ENCODE data around the gene HPS6. TPM values are rescaled to one million over a fixed set of nuclear protein-coding genes. Genes with fewer than 3 reads are reported as not detected.

Gene HPS6
- total RNA-seq, 2 experiments from 2014 or later, result 8.7 to 8.8 TPM

DNA sequence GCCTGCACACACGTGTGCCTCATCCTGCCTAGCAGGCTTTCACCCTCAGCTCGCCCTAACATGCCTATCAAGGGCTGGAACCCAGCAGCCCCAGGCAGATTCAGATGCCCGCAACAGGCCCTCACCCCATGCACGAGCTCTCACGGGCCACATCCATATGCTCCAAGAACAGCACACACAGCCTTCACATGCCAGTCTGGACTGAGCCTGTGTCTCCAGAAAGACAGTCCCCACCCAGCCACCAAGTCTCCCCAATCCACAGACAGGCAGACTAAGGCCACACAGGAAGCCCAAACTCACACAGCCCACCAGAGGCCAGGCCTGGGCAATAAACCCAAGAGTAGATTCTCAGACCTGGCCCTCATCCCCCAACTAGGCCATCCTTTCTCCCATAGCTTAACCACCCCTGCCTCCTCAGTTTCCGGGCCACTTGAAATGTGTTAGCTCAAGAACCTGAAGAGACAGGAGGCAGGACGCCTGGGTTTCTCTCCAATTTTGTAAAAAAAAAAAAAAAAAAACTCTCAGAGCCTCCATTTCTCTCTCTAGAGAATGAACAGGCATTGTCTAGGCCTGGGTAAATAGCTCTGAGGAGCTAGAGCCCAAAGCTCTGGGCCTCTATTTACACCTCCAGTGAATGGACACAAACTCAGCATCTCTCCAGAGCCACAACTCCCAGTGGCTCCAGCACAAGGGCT, 48.3 kb downstream of the HPS6 start:
- Mint-ChIP-seq H3K36me3 (ENCODE audit: low read depth) (peaks cover 12% of the 10 kb centered on the region), H3K9me3 (no peaks in the 10 kb centered on the region), H3K4me1 (ENCODE audit: low read depth) (peaks cover 49% of the 10 kb centered on the region), H3K27ac (peak overlapping the region; percentile 87), H3K27me3 (ENCODE audit: low read depth) (no peaks in the 10 kb centered on the region), H3K4me3 (peak overlapping the region; percentile 93)
- intact Hi-C loops (cut with micrococcal nuclease), result loop anchor here (5.0 kb wide), 1 partner anchor 416 kb away; the partner anchor contains the start of gene FBXW4
- CTCF ChIA-PET, result interaction anchor here (0.6 to 6.2 kb wide), 7 partner anchors 18 to 1191 kb away, joined by 3 to 24 read pairs (median 4); partner anchors contain the start of gene PPRC1
- peak; percentile 35 for DNase-seq

DNA sequence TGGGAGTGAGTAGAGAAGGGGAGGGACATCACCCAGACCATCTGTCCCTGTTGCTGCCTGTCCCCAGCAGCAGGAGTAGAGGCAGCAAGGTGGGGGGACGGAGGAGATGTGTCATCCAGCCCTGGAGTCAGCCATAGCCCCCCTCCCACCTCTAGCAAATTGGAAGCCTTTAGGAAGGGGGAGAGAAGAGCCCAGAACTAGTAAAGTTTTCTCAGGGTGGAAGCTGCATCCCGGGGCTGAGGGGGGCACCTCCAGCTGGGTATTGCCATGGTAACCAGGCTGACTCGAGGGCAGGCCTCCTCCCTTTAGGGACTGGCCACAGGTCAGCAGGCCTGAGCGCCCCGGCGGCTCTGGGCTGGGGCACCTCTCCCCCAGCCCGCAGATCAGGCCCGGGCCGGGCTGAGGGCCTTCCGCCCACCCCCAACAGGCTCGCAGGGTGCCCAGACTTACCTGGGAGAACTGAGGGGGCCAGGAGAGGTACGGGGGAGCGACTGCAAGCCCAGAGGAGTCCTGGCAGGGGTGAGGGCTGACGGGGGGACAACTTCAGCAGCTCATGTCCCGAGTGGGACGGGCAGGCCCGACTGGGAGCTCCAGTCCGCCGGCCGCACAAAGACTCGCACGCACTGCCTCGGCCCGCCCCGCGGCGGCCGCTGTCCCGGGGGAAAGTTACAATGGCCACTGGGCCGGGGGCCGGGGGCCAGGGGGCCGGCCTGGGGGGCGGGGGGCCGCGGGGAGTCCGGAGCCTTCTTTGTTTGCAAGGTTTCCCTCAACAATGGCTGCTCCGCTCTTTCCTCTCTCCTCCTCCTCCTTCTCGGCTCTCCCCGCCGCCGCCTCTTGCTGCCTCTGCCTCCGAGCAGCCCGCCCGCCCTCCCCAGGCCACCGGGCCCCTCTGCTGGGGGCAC, 49.1 kb downstream of the HPS6 start:
- Mint-ChIP-seq H3K36me3 (ENCODE audit: low read depth) (peaks cover 5% of the 10 kb centered on the region), H3K27ac (peak overlapping the region; percentile 98), H3K27me3 (ENCODE audit: low read depth) (no peaks in the 10 kb centered on the region), H3K4me1 (ENCODE audit: low read depth) (peaks cover 53% of the 10 kb centered on the region), H3K9me3 (no peaks in the 10 kb centered on the region), H3K4me3 (peak overlapping the region; percentile 93)
- DNase-seq, result peak; percentile 28
- intact Hi-C loops (cut with micrococcal nuclease), result loop anchor here (1.0 to 5.0 kb wide), 5 partner anchors 57 to 417 kb away; partner anchors contain the start of genes ACTR1A, ARMH3, FBXW4 and NPM3
- CTCF ChIA-PET, result interaction anchor here (0.6 to 6.2 kb wide), 5 partner anchors 18 to 1192 kb away, joined by 3 to 24 read pairs (median 4); partner anchors contain the start of gene PPRC1

GRCh38 chr10:102114861-102115618, 49.9 kb downstream of the HPS6 start:
- peak; percentile 92 for DNase-seq
- Mint-ChIP-seq H3K4me3 (peak overlapping the region; percentile 93), H3K27ac (peak overlapping the region; percentile 98), H3K27me3 (ENCODE audit: low read depth) (no peaks in the 10 kb centered on the region), H3K4me1 (ENCODE audit: low read depth) (peaks cover 53% of the 10 kb centered on the region), H3K9me3 (no peaks in the 10 kb centered on the region), H3K36me3 (ENCODE audit: low read depth) (peaks cover 5% of the 10 kb centered on the region)
- intact Hi-C loops (cut with micrococcal nuclease), result loop anchor here (1.0 to 5.0 kb wide), 8 partner anchors 58 to 1252 kb away; partner anchors contain the start of genes ACTR1A, ARMH3, FBXW4 and GBF1
- CTCF ChIA-PET, result interaction anchor here (0.5 to 6.2 kb wide), 4 partner anchors 13 to 300 kb away, joined by 4 to 24 read pairs (median 9); partner anchors contain the start of gene PPRC1

- Mint-ChIP-seq H3K4me1 (ENCODE audit: low read depth) (peaks cover 53% of the 10 kb centered on the region), H3K4me3 (peak overlapping the region; percentile 93), H3K27ac (peak overlapping the region; percentile 98), H3K9me3 (no peaks in the 10 kb centered on the region), H3K36me3 (ENCODE audit: low read depth) (peaks cover 3% of the 10 kb centered on the region), H3K27me3 (ENCODE audit: low read depth) (no peaks in the 10 kb centered on the region)
- CTCF ChIA-PET, result interaction anchor here (3.2 to 6.2 kb wide), 2 partner anchors 16 to 43 kb away, joined by 14 to 24 read pairs; partner anchors contain the start of gene PPRC1
- peak; percentile 30 for DNase-seq
- intact Hi-C loops (cut with micrococcal nuclease), result loop anchor here (2.0 to 5.0 kb wide), 7 partner anchors 59 to 1252 kb away; partner anchors contain the start of genes ARMH3, GBF1, NPM3 and TAF5
Observed at GRCh38 chr10:102115775-102116174, 50.6 kb downstream of the HPS6 start.

DNA sequence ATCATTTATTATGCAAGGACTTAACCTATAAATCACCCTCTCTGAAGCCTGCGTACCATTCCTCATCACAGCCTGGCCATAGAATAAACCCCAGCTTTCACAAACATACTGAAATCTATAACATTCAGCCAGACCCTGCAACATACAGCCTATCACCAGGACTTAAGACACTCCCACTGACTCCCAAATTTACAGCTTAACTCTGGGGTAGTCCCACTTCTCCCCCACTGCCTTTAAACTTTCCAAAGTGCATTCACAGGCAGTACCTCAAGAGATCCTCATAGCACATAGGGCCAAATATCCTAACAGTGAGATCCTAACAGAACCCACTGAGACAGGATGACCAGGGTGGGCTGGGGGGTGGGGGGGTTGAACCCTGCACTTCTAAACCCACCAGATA, 51.5 kb downstream of the HPS6 start:
- CTCF ChIA-PET, result interaction anchor here (0.8 to 6.2 kb wide), 3 partner anchors 15 to 283 kb away, joined by 4 to 24 read pairs (median 4); partner anchors contain the start of gene PPRC1
- no peak for DNase-seq
- intact Hi-C loops (cut with micrococcal nuclease), result loop anchor here (1.0 to 5.0 kb wide), 6 partner anchors 51 to 1251 kb away; partner anchors contain the start of genes GBF1, HPS6, OGA and TAF5
- Mint-ChIP-seq H3K9me3 (no peaks in the 10 kb centered on the region), H3K27ac (peak overlapping the region; percentile 98), H3K4me3 (peak overlapping the region; percentile 93), H3K4me1 (ENCODE audit: low read depth) (peaks cover 57% of the 10 kb centered on the region), H3K27me3 (ENCODE audit: low read depth) (no peaks in the 10 kb centered on the region), H3K36me3 (ENCODE audit: low read depth) (peaks cover 3% of the 10 kb centered on the region)

Other genes starting within 250 kb of the HPS6 start
- 10 to 100 TPM; 90.8 to 96.3 TPM for gene OGA, start 246.9 kb upstream of the HPS6 start, total RNA-seq
- gene KCNIP2, start 221.5 kb upstream of the HPS6 start, total RNA-seq, result under 1 TPM; 0.69 to 0.79 TPM
- 10 to 100 TPM; 12.3 to 12.6 TPM for gene ARMH3, start 9.2 kb upstream of the HPS6 start, total RNA-seq
- gene LDB1, start 55.0 kb downstream of the HPS6 start, total RNA-seq, result 10 to 100 TPM; 46.5 to 46.6 TPM
- 10 to 100 TPM; 54.6 to 55.0 TPM for gene PPRC1, start 67.7 kb downstream of the HPS6 start, total RNA-seq
- 100 to 1,000 TPM; 182 to 194 TPM for gene NOLC1, start 87.0 kb downstream of the HPS6 start, total RNA-seq
- not detected for gene ELOVL3, start 160.9 kb downstream of the HPS6 start, total RNA-seq
- gene PITX3, start 176.2 kb downstream of the HPS6 start, total RNA-seq, result under 1 TPM in 1 of 2 experiments, not detected in 1; 0.14 TPM
- 10 to 100 TPM; 32.1 to 34.5 TPM for gene GBF1, start 180.2 kb downstream of the HPS6 start, total RNA-seq

All from activated naive CD4-positive, alpha-beta T cell treated with anti-CD3 and anti-CD28 coated beads for 36 hours (primary cell).